Caki2 (cell line): ENCODE results near the gene AQP12B. TPM values are rescaled to one million over a fixed set of nuclear protein-coding genes. Genes with fewer than 3 reads are reported as not detected.

Experiments
- DNase-seq: peaks from one replicate; pipeline ENCODE4 v3.0.0-alpha.2; 2015; ENCODE audit warnings: low read depth
- in situ Hi-C: cut with HindIII; loops from 2 replicates; pipeline ENCODE4 v1.10.0; 2016; ENCODE audit warnings: low sequenced_read_pairs, low pct_unique_long_range_greater_than_20kb, mixed read lengths
- total RNA-seq: library from RNA; depleted of rRNA; stranded (reverse); fragments of >200 nt; shearing (Covaris generic); gene quantifications from 2 replicates; pipeline ENCODE4 v1.2.3, GENCODE V29; 2014; ENCODE audit warnings: low replicate concordance

AQP12B gene
- total RNA-seq, 1 experiment from 2014 or later = not detected

GRCh38 chr2:240719676-240720545, 37.2 kb upstream of the AQP12B start:
- in situ Hi-C loops = no loop called here
- no peak for DNase-seq

DNA sequence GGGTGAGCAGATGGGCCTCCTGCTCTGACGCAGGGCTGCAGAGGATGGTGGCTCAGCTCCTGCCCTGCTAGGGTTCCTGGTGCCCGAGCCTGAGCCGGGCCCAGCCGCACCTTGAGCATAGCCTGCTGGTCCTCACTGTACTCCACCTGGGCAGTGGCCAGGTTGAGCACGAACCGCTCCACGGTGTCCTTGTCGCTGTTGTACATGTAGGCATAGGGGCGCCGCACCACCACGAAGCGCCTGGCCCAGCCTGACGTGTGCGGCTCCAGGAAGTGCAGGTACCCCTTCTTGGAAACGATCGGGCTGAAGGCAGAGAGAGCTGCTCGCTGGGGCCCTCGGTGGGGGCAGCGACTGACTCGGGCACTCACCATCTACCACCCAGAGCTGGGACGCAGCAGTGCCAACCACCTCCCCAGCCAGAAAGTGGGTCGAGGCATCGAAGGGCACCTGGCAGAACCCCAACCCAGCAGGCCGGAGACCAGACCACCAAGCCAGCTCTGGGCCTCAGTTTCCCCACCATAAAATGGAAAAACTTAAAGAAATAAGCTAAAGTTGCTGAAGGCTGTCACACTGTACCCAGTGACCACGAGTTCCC, 36.3 kb upstream of the AQP12B start:
- in situ Hi-C loops = no loop called here
- DNase-seq = no peak

DNA sequence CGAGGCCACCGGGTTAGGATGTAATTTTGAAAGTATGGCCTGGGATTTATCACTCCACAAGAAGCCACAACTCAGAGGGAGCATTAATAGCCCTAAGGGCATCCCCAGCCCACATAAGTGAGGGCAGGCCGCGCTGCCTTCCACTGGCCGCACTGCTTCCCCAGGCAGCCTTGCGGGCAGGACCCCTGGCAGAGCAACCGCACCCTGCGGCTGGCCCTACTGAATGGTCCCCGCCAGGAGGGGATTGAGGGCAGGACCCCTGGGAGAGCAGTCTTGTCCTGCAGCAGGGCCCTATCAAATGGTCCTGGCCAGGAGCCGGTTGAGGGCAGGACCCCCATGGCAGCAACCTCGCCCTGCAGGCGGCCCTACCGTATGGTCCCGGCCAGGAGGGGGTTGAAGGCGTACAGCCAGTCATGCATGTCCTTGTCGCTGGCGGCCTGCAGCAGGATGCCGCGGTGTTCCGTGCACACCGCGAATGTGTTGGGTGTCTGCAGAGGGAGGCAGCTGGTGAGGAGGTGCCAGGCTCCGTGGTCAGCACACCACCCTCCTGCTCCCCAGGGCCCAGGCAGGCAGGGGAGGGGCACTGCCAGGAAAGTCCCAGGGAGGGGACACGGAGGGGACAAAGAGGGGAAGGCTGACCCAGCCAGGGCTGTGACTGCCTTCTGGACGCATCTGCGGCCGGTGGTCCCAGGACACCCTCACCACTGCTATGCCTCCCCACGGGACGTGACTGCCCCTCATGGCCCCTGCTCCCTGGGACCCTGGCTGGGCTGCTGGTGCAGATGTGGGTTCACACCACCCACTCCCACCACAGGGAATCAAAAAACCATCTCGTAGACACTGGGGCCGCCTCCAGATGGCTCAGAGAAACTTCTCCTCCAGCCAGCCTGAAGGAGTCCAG, 35.2 kb upstream of the AQP12B start:
- DNase-seq = no peak
- in situ Hi-C loops = no loop called here

DNA sequence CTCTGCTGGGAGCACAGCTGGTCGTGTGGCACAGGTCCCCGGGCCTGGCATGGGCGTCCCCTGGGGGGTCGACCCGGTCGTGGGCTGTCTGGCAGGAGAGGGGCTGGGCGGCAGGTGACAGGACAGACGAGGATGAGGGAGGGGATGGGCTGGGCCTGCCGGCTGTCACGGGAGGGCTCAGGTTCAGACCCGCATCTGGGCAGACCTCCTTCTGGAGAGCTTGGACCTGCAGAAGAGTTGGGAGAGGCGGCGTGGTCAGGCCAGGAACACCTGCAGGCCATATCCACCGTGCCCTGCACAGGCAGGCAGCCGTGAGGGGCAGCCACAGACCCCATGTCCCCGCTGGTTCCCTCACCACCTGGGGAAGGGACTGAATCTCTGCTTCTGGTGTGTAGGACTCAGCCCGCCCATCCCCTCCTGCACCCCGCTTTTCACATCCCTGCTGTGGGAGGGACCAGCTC, 34.5 kb upstream of the AQP12B start:
- in situ Hi-C loops = no loop called here

DNA sequence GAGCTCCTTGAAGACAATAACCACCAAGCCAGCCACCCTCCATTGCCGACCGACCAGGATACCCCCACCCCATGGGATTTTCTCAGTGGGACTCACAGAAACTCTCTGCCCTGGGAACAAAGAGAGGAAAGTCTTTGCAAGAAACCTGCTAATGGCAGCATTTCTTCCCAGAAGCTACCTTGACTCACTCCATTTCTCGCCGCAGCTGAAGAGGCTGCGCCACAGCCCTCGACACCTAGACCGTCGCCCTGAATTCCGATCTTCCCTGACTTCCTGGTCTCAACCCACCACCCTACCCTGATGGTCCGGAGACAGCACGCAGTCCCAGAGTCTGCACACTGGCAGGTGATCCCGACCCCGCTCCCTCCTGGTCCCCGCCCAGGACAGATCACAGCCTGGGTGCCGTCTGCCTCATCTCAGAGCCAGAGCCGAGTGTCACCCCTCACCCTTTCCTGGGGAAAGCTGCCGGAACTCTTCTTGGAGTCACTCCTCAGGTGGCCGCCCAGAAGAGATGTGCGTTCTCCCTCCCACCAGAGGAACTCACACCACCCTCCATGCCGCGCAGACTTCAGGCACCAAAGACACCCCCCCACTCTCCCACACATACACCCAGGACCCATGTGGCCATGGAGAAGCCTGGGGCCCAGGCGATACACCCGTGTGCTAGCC, 33.6 kb upstream of the AQP12B start:
- in situ Hi-C loops = no loop called here
- DNase-seq = no peak

More for the DNA sequence above, 34.5 kb upstream of the AQP12B start:
- no peak for DNase-seq

DNA sequence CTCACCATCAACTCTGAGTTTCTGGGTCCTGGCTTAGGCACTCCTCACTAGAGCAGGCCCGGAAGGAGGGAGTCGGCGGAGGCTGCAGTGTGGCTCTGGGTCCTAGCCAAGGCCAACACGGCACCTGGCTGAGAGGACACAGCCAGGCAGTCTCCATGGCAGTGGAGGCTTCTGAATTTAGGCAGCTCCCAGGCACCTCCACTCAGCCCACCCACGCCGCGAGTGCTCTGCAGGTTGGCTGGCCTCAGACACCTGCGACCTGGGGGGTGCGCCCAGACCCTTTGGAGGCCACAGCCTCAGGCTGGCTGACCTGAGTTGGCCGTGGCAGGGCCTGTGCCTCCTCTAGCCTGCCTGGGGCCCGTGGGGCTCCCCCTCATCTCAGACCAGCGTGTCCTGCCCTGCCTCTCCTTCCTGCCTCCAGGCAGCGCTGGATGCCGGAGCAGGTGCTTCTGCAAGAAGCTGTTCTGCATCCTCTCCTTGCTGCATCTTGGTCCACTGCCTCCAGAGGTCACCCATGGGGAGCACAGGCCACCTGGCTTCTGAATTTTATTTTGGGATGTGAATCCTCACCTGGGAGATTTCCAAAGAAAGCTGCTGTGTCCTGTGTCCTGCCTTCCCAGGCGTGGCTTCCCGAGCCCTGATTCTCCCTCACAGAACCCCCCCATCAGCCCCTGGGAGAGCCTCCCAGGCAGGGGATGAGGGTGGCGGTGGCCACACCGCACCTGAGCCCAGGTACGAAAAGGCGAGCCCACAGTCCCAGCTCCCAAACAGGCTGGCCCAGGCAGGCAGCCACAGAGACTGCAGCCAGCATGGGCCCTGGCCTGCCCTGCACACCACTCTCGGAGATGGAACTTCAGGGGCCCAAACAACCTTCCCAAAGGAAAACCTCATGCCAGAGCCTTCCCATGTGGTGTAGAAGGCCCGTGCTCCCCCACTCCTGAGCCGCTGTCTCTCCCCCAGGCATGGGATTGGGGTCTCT, 32.4 kb upstream of the AQP12B start:
- in situ Hi-C loops = no loop called here
- no peak for DNase-seq

DNA sequence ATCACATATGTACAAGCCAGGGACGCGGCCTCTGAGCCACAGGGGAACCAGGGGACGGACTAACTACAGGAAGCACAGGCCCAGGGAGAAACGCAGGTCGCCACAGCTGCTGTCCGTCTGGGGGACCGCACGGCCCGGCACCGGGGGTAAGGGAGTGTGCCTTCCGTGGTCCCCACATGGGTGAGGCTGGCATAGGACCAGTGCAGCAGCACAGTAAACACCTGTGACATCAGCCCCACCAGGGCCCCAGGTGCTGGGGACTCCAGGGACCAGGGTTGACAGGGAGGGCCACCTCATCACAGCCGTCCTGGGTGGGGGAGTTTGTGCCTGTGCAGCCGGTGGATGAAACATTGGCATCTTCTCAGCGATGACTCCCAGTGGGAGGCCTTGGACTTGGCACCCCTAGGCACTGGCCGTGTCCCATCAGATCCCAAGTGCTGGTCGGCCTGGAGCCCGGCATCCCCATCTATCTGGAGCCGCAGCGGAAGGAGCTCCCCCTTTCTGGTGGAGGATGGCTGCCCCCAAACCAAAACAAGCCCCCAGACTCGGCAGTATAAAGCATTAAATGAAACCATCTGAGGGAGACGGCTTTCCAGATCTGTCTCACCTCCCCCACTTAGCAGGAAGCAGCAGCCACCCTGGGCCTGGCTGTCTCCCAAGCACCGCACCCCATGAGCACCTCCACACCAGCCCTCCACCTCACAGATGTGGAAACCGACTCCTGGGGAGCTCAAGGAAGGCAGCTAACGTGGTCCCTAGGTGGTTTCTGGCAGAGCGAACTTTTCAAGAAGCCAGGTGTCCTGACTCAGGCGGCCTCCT, 31.5 kb upstream of the AQP12B start:
- DNase-seq = no peak
- in situ Hi-C loops = no loop called here

GRCh38 chr2:240713071-240713927, 30.6 kb upstream of the AQP12B start:
- DNase-seq = no peak
- in situ Hi-C loops = no loop called here

- DNase-seq = no peak
- in situ Hi-C loops = no loop called here
Measured at GRCh38 chr2:240712121-240712520, 29.4 kb upstream of the AQP12B start.

GRCh38 chr2:240711701-240712100, 29.0 kb upstream of the AQP12B start:
- DNase-seq = no peak
- in situ Hi-C loops = no loop called here

DNA sequence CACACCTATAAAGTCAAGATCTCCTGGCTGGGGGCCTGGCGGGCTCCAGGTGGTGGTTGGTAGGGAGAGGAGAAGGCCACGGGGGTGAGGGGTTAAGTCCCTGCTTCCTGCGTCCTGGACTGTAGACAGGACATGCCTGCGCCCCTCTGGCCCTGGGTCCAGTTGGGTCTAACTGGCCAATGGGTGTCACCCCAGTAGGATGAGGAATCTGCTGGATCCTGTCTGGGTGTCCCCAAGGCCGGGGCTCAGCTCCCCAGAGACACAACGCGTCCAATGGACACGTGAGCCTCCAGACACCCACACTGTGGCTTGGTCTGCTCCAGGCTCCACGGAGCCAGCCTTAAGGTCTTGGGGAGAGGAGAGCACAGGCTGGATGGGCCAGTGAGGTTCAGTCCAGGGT, 28.6 kb upstream of the AQP12B start:
- DNase-seq = no peak
- in situ Hi-C loops = no loop called here

GRCh38 chr2:240708457-240708856, 25.8 kb upstream of the AQP12B start:
- no peak for DNase-seq
- in situ Hi-C loops = no loop called here

DNA sequence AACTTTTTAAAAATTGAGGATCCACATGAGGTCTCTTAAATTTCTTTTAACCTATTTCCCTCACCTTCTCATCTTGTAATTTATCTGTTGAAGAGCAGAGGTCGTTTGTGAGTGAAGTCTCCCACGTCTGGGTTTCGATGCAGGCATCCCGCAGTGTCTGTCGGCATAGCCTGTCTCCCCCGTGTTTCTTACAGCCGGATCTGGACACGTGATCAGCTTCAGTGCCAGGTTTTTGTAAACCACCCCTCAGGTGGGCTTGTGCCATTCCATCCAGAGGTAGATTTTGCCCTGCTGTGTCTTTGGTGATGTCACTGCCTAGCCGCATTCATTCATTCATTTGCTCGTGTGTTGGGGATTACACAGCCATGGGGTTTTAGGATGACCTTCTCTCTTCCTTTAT, 25.1 kb upstream of the AQP12B start:
- in situ Hi-C loops = no loop called here

GRCh38 chr2:240707043-240707756, 24.5 kb upstream of the AQP12B start:
- in situ Hi-C loops = no loop called here
- no peak for DNase-seq

More for the DNA sequence above, 25.1 kb upstream of the AQP12B start:
- no peak for DNase-seq

GRCh38 chr2:240705204-240705791, 22.6 kb upstream of the AQP12B start:
- in situ Hi-C loops = no loop called here
- no peak for DNase-seq
